ENCODE measurements around the gene KRTAP2-4.
"Not testable (repeated sequence)": the region's sequence is repeated elsewhere in the genome, so short reads cannot be mapped to it uniquely, and the experiment has no call there.

The KRTAP2-4 gene

GRCh38 chr17:41037853-41038350 lies 27.8 kb downstream of the KRTAP2-4 start:
- H3K4me3 ChIP-seq = no peak overlapping the region
- no peak overlapping the region for H3K4me2 ChIP-seq
- no peaks in the 10 kb centered on the region for H3K4me1 ChIP-seq
- H3K27me3 ChIP-seq = no peaks in the 10 kb centered on the region
- TF ChIP-seq Cebpa-rat (IDR thresholded peaks at IDR 0.05) = no peak
- no peak overlapping the region for H3K9ac ChIP-seq
- no peak overlapping the region for H3K27ac ChIP-seq
- H3K9me3 ChIP-seq (replicated peaks in 1 of 11) = peaks cover under 1 to 6% (median 5%) of the 10 kb centered on the region in 11 experiments; a peak in 13 of 22 replicates
- no peaks in the 10 kb centered on the region for H3K36me3 ChIP-seq
- no peaks in the 10 kb centered on the region for H4K20me1 ChIP-seq

DNA sequence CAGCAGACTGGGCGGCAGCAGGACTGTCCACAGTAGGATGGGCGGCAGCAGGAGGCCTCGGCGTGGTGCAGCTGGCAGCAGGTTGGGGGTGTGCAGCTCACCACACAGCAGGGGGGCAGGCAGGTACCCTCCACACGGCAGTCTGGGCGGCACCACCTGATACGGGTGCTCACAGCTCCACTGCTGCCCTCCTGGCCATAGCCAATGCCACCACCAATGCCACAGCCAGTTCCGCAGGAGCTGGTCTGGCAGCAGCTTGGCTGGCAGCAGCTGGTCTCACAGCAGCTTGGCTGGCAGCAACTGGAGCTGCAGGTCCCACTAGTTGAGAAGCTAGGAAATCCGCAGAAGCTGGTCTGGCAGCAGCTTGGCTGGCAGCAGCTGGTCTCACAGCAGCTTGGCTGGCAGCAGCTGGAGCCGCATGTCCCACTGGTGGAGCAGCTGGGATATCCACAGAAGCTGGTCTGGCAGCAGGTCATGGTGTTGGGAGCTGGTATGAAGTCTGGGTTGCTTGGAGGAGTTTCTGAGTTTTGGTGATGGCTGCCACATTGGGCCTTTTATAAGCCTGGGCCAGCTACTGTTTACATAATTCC lies 31.2 kb downstream of the KRTAP2-4 start, which contains the start of gene KRTAP1-3:
Gene KRTAP1-3, minus strand, starts transcription at position 529 of the 590 bp plus-strand sequence. Its CDS starts 53 bp downstream, at position 476.
- not testable (repeated sequence) for H3K27ac ChIP-seq; H3K4me1 ChIP-seq; H3K4me2 ChIP-seq; H4K20me1 ChIP-seq; H3K36me3 ChIP-seq; H3K4me3 ChIP-seq; H3K9me3 ChIP-seq (replicated peaks in 1 of 11); H3K9ac ChIP-seq; H3K27me3 ChIP-seq

GRCh38 chr17:41029633-41030245 lies 35.9 kb downstream of the KRTAP2-4 start, which contains the start of gene KRTAP1-4:
Gene KRTAP1-4 (minus strand): TSS chr17:41030195. CDS start chr17:41030078, 117 bp downstream.
- no peak for TF ChIP-seq Cebpa-rat (IDR thresholded peaks at IDR 0.05)
- Histone ChIP-seq H3K9ac (no peak within 1 kb of the TSS), H3K4me2 (no peak within 1 kb of the TSS), H4K20me1 (no peaks in the 10 kb centered on the region), H3K4me1 (no peaks in the 10 kb centered on the region), H3K36me3 (no peaks in the 10 kb centered on the region), H3K27ac (no peak within 1 kb of the TSS), H3K27me3 (no peaks in the 10 kb centered on the region), H3K9me3 (replicated peaks in 1 of 11) (no peaks in the 10 kb centered on the region), H3K4me3 (no peak within 1 kb of the TSS)

GRCh38 chr17:41026715-41027471 lies 38.8 kb downstream of the KRTAP2-4 start, which contains the start of gene KRTAP1-5:
Gene KRTAP1-5 (minus strand): TSS chr17:41027208. CDS start chr17:41027155, 53 bp downstream.
- no peak within 1 kb of the TSS for H3K4me2 ChIP-seq
- H3K9ac ChIP-seq = no peak within 1 kb of the TSS

DNA sequence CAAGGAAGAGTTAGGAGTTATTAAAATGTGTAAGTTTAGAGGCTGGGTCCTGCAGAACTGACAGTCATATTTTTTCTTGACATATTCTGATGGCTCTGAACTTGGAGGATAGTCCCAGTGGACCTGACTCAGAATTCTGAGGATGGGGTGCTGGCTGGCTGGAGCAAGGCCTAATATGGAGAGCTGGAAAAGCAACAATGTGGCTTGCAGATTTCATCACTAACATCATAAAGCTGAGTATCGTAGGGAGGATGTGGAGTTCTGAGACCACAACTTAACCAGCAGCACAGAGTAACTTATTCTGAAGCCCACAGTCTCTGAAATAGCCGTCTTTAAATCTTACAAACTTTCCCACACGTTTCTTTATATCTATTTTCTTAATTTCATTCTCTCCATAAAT lies 41.0 kb downstream of the KRTAP2-4 start:
- H4K20me1 ChIP-seq = no peaks in the 10 kb centered on the region
- H3K27ac ChIP-seq = no peak overlapping the region
- no peaks in the 10 kb centered on the region for H3K4me1 ChIP-seq
- H3K9ac ChIP-seq = no peak overlapping the region
- H3K4me2 ChIP-seq = no peak overlapping the region
- no peak overlapping the region for H3K4me3 ChIP-seq
- TF ChIP-seq Cebpa-rat (IDR thresholded peaks at IDR 0.05) = no peak
- peaks cover 0 to 13% (median 6%) of the 10 kb centered on the region in 11 experiments; a peak in 6 of 22 replicates for H3K9me3 ChIP-seq (replicated peaks in 1 of 11)
- H3K36me3 ChIP-seq = no peaks in the 10 kb centered on the region
- H3K27me3 ChIP-seq = no peaks in the 10 kb centered on the region

More at GRCh38 chr17:41026715-41027471, 38.8 kb downstream of the KRTAP2-4 start, which contains the start of gene KRTAP1-5:
- no peaks in the 10 kb centered on the region for H3K27me3 ChIP-seq
- TF ChIP-seq Cebpa-rat (IDR thresholded peaks at IDR 0.05) = no peak
- H3K27ac ChIP-seq = no peak within 1 kb of the TSS
- H3K4me1 ChIP-seq = no peaks in the 10 kb centered on the region
- no peaks in the 10 kb centered on the region for H4K20me1 ChIP-seq
- H3K9me3 ChIP-seq (replicated peaks in 1 of 11) = peaks cover 0 to 2% (median 0%) of the 10 kb centered on the region in 11 experiments; a peak in 3 of 22 replicates
- no peaks in the 10 kb centered on the region for H3K36me3 ChIP-seq
- H3K4me3 ChIP-seq = no peak within 1 kb of the TSS

DNA sequence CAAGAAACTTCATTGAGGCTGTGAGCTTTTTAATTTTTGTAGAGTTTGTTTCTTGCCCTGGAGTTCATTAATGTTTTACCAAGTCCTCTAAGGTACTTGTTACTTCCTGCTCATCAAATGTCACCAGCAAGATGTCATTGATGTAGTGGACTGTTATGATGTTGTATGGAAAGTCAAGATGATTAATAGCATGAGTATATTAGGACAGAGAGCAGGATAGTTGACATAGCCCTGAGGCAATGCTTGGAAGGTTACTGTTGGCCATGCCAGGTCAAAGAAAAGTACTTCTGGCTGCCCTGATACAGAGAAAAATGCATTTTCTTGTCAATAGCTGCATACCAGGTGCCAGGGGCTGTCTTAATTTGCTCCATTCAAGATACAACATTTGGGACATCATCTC lies 45.3 kb downstream of the KRTAP2-4 start:
- Histone ChIP-seq H3K4me2 (no peak overlapping the region), H3K36me3 (no peaks in the 10 kb centered on the region), H4K20me1 (no peaks in the 10 kb centered on the region), H3K4me1 (no peaks in the 10 kb centered on the region), H3K9ac (no peak overlapping the region), H3K4me3 (no peak overlapping the region), H3K9me3 (replicated peaks in 1 of 11) (peaks cover 0 to 13% (median 6%) of the 10 kb centered on the region in 11 experiments; a peak in 6 of 22 replicates), H3K27ac (no peak overlapping the region), H3K27me3 (no peaks in the 10 kb centered on the region)
- TF ChIP-seq Cebpa-rat (IDR thresholded peaks at IDR 0.05) = no peak

DNA sequence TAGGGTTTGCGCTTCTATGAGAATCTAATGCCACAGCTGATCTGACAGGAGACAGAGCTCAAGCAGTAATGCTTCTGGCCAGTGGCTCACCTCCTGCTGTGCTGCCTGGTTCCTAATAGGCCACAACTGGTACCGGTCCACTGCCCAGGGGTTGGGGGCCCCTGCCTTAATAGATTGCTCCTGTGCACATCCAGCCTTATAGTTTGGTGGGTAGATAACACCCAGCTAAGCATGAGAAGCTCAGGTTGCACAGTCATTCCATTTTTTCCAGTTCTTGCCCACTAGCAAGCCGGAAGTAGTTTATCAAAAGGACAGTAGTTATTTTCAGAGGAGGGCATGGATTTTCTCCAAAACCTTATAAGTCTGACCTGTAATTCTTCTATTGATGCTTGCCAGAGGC lies 46.3 kb downstream of the KRTAP2-4 start:
- Histone ChIP-seq H3K9ac (no peak overlapping the region), H3K9me3 (replicated peaks in 1 of 11) (peaks cover 0 to 13% (median 6%) of the 10 kb centered on the region in 11 experiments; a peak in 6 of 22 replicates), H4K20me1 (no peaks in the 10 kb centered on the region), H3K4me3 (no peak overlapping the region), H3K27me3 (no peaks in the 10 kb centered on the region), H3K36me3 (no peaks in the 10 kb centered on the region), H3K4me2 (no peak overlapping the region), H3K27ac (no peak overlapping the region), H3K4me1 (no peaks in the 10 kb centered on the region)
- no peak for TF ChIP-seq Cebpa-rat (IDR thresholded peaks at IDR 0.05)

GRCh38 chr17:41018541-41018940 lies 47.1 kb downstream of the KRTAP2-4 start:
- TF ChIP-seq Cebpa-rat (IDR thresholded peaks at IDR 0.05) = no peak
- H3K27ac ChIP-seq = no peak overlapping the region
- H3K9ac ChIP-seq = no peak overlapping the region
- no peaks in the 10 kb centered on the region for H3K36me3 ChIP-seq
- peaks cover 0 to 13% (median 6%) of the 10 kb centered on the region in 11 experiments; a peak in 6 of 22 replicates for H3K9me3 ChIP-seq (replicated peaks in 1 of 11)
- H3K4me2 ChIP-seq = no peak overlapping the region
- no peaks in the 10 kb centered on the region for H3K4me1 ChIP-seq
- no peaks in the 10 kb centered on the region for H3K27me3 ChIP-seq
- H4K20me1 ChIP-seq = no peaks in the 10 kb centered on the region
- no peak overlapping the region for H3K4me3 ChIP-seq

- Histone ChIP-seq H3K27me3 (no peaks in the 10 kb centered on the region), H4K20me1 (no peaks in the 10 kb centered on the region), H3K4me1 (no peaks in the 10 kb centered on the region), H3K9me3 (replicated peaks in 1 of 11) (peaks cover 0 to 10% (median 6%) of the 10 kb centered on the region in 11 experiments; a peak in 6 of 22 replicates), H3K4me2 (no peak overlapping the region), H3K27ac (no peak overlapping the region), H3K9ac (no peak overlapping the region), H3K4me3 (no peak overlapping the region), H3K36me3 (no peaks in the 10 kb centered on the region)
- TF ChIP-seq Cebpa-rat (IDR thresholded peaks at IDR 0.05) = no peak
Measured at GRCh38 chr17:41016578-41017215, 49.0 kb downstream of the KRTAP2-4 start.
